K562 (cell line): ENCODE measurements around the gene NME9. TPM values are rescaled to one million over a fixed set of nuclear protein-coding genes. Genes with fewer than 3 reads are reported as not detected.

Source experiments
- ATAC-seq: fragments of 200-7000 bp; cut with Tn5 transposase; 3 replicates; pipeline ENCODE4 v1.9.1; 2020; ENCODE audit warnings: moderate library complexity
- BruUV-seq: library from RNA; stranded (reverse); fragments of 400-500 nt; replicated peaks from 2 replicates; lab custom pipeline; 2021; lab: Mats Ljungman, UMichigan
- CTCF ChIA-PET: fragments of 300-600 bp; formaldehyde crosslinking; extraction: SDS; loops from one replicate; lab custom pipeline; 2021; ENCODE audit warnings: low intra/inter-chr PET ratio; lab: Yijun Ruan, JAX
- POLR2A ChIA-PET: fragments of 300-600, 350-650 bp; sonication (Branson Sonifier 250); formaldehyde crosslinking; extraction: SDS; loops from one replicate; lab custom pipeline; 2021; ENCODE audit warnings: antibody characterized with exemption, inconsistent platforms; lab: Yijun Ruan, JAX
- DNase-seq, 4 experiments: peaks; one replicate each; pipeline versions ENCODE4 v3.0.0 to v3.0.0-alpha.2; 2011 to 2018; ENCODE audit warnings: low spot score in 3 of 4, mixed read lengths in 3 of 4; ENCODE audit errors: extremely low read depth in 1 of 4
- FAIRE-seq: peaks from 2 replicates; lab custom pipeline; 2011; peaks lifted over from hg19 to GRCh38; lab: Jason Lieb, UNC
- H2AFZ ChIP-seq: 2 replicates; pipeline ENCODE4 v1.6.0; 2011; ENCODE audit warnings: low read depth, low read length, control low read depth, inconsistent platforms
- H3K27ac ChIP-seq: fragments of 200-600 bp; 3 replicates; pipeline ENCODE4 v1.8.0; 2011; ENCODE audit warnings: low read depth, mild to moderate bottlenecking, control low read depth, inconsistent platforms, low read length, moderate library complexity, mixed read lengths; ENCODE audit errors: extremely low read depth
- H3K27me3 ChIP-seq, 2 experiments: fragments of 300-600 bp in 1 of 2; 2 replicates in 1 of 2; 3 replicates in 1 of 2; pipeline versions ENCODE4 v1.6.0 to v1.8.0; 2011; ENCODE audit warnings: inconsistent platforms in 2 of 2, low read length in 2 of 2, mild to moderate bottlenecking in 1 of 2, mixed read lengths in 1 of 2, moderate library complexity in 1 of 2; ENCODE audit not compliant: control insufficient read depth in 2 of 2, insufficient read depth in 2 of 2
- H3K36me3 ChIP-seq: fragments of 300-600 bp; 3 replicates; pipeline ENCODE4 v1.8.0; 2011; ENCODE audit warnings: mild to moderate bottlenecking, low read length, inconsistent platforms; ENCODE audit not compliant: control insufficient read depth, insufficient read depth
- H3K4me1 ChIP-seq, 2 experiments: fragments of 200-600 bp in 1 of 2; replicated peaks in 1 of 2; 2 replicates in 1 of 2; 3 replicates in 1 of 2; pipeline versions ENCODE4 v1.5.1 to v1.8.0; 2011; ENCODE audit warnings: inconsistent platforms in 2 of 2, low read length in 2 of 2, mild to moderate bottlenecking in 1 of 2, mixed read lengths in 1 of 2, moderate library complexity in 1 of 2; ENCODE audit not compliant: control insufficient read depth in 2 of 2, insufficient read depth in 2 of 2
- H3K4me2 ChIP-seq: 2 replicates; pipeline ENCODE4 v1.6.1; 2011; ENCODE audit warnings: low read length, control low read depth, inconsistent platforms, mixed read lengths; ENCODE audit not compliant: insufficient read depth
- H3K4me3 ChIP-seq: fragments of 200-600 bp; sonication (generic), shearing (Covaris generic); 2 replicates; pipeline ENCODE4 v1.5.1; 2016; ENCODE audit warnings: control low read depth, inconsistent platforms
- H3K79me2 ChIP-seq: fragments of 200-600 bp; 3 replicates; pipeline ENCODE4 v1.8.0; 2011; ENCODE audit warnings: low read length, inconsistent platforms; ENCODE audit not compliant: control insufficient read depth, insufficient read depth
- H3K9ac ChIP-seq, 2 experiments: 2 replicates each; pipeline versions ENCODE4 v1.6.0 to v1.6.1; 2011; ENCODE audit warnings: low read depth in 2 of 2, low read length in 2 of 2, control low read depth in 1 of 2, inconsistent platforms in 1 of 2, mild to moderate bottlenecking in 1 of 2, mixed read lengths in 1 of 2; ENCODE audit not compliant: insufficient read depth in 1 of 2
- H3K9me1 ChIP-seq: one replicate; pipeline ENCODE4 v1.6.0; 2011; ENCODE audit warnings: inconsistent platforms, mild to moderate bottlenecking, low read length, moderate library complexity; ENCODE audit not compliant: control insufficient read depth, insufficient read depth
- H3K9me3 ChIP-seq: replicated peaks from 2 replicates; pipeline ENCODE4 v1.5.1; 2011; ENCODE audit warnings: low read depth, low read length, inconsistent platforms; ENCODE audit not compliant: control insufficient read depth, insufficient read depth
- H4K20me1 ChIP-seq: replicated peaks from 2 replicates; pipeline ENCODE4 v1.6.1; 2011; ENCODE audit warnings: low read length, inconsistent platforms, mixed read lengths; ENCODE audit not compliant: control insufficient read depth, insufficient read depth
- ARID2 ChIP-seq: fragments of 450-650 bp; IDR thresholded peaks from 2 replicates; pipeline ENCODE4 v1.6.1; 2017; ENCODE audit warnings: antibody characterized with exemption, mild to moderate bottlenecking
- HLTF ChIP-seq: fragments of 450-650 bp; IDR thresholded peaks from 2 replicates; pipeline ENCODE4 v1.6.1; 2016
- HMG20A ChIP-seq: fragments of 450-650 bp; formaldehyde crosslinking; conservative IDR thresholded peaks from 2 replicates; pipeline ENCODE4 v1.4.0; 2020; ENCODE audit warnings: mild to moderate bottlenecking, mixed read lengths
- IRF1 ChIP-seq: sonication (generic); formaldehyde crosslinking; IDR thresholded peaks from 2 replicates; pipeline ENCODE4 v1.8.0; 2022; ENCODE audit warnings: missing genetic modification reagents, mild to moderate bottlenecking, borderline replicate concordance
- MAX ChIP-seq: sonication (generic); formaldehyde crosslinking; IDR thresholded peaks from 2 replicates; pipeline ENCODE4 v1.9.0; 2022; ENCODE audit warnings: mild to moderate bottlenecking, missing genetic modification reagents
- MED1 ChIP-seq: sonication (generic); formaldehyde crosslinking; IDR thresholded peaks from 2 replicates; pipeline ENCODE4 v1.8.1; 2023; ENCODE audit warnings: missing genetic modification reagents, borderline replicate concordance
- MTA2 ChIP-seq: fragments of 450-650 bp; IDR thresholded peaks from 2 replicates; pipeline ENCODE4 v1.6.1; 2016; ENCODE audit warnings: low read depth
- PURB ChIP-seq: sonication (generic); formaldehyde crosslinking; IDR thresholded peaks from 2 replicates; pipeline ENCODE4 v1.9.0; 2021; ENCODE audit warnings: low read depth, mild to moderate bottlenecking, missing genetic modification reagents
- USF2 ChIP-seq: sonication (generic); formaldehyde crosslinking; IDR thresholded peaks from 2 replicates; pipeline ENCODE4 v1.5.0; 2020; ENCODE audit warnings: missing genetic modification reagents
- ZBTB49 ChIP-seq: sonication (generic); formaldehyde crosslinking; IDR thresholded peaks from 2 replicates; pipeline ENCODE4 v1.8.0; 2022; ENCODE audit warnings: missing genetic modification reagents, mild to moderate bottlenecking, borderline replicate concordance
- ZNF280B ChIP-seq: fragments of 250-450 bp; sonication (Bioruptor Pico); IDR thresholded peaks from 2 replicates; pipeline ENCODE4 v1.5.1; 2021; ENCODE audit warnings: mild to moderate bottlenecking
- ZNF445 ChIP-seq: fragments of 250-450 bp; sonication (Bioruptor Pico); IDR thresholded peaks from 2 replicates; pipeline ENCODE4 v1.4.0; 2020; ENCODE audit warnings: low read depth, mild to moderate bottlenecking, moderate library complexity
- WGBS: fragments of 100-300 bp; shearing (Covaris generic); methylation state at CpG from one replicate; pipeline ENCODE4 v1.1.6; 2016; ENCODE audit warnings: low coverage, mixed read lengths; ENCODE audit not compliant: insufficient coverage; ENCODE audit errors: missing lambda C conversion rate; 5-methylcytosine and 5-hydroxymethylcytosine counted together
- in situ Hi-C: fragments of 300-500 bp; cut with MboI; formaldehyde crosslinking; loops from 4 replicates; pipeline ENCODE4 v1.15.0; 2018; ENCODE audit warnings: inconsistent platforms, mixed read lengths
- intact Hi-C: fragments of 100-400 bp; cut with micrococcal nuclease; formaldehyde crosslinking; loops from 2 replicates; pipeline ENCODE4 v1.14.2; 2022
- polyA plus RNA-seq, 8 experiments: library from polyadenylated mRNA; depleted of rRNA in 4 of 8; stranded (reverse) in 5 of 8; unstranded in 3 of 8; fragments of >200 nt; fragmentation: Nextera tagmentation in 2 of 8; fragmentation: Illumina TruSeq in 1 of 8; extraction: Ambion mirVana in 2 of 8; extraction: Trizol in 1 of 8; gene quantifications; 2 replicates each; pipeline versions ENCODE4 v1.2.1 to v1.2.3, GENCODE V29; 2011 to 2014; ENCODE audit warnings: inconsistent platforms in 1 of 8, missing spikeins in 1 of 8
- total RNA-seq, 7 experiments: library from RNA; depleted of rRNA in 6 of 7; stranded (reverse); fragments of >200 nt in 6 of 7; fragmentation: Illumina TruSeq in 2 of 7; extraction: Trizol in 2 of 7; gene quantifications; 2 replicates each; pipeline versions ENCODE4 v1.2.1 to v1.2.3, GENCODE V29; 2011 to 2021; ENCODE audit warnings: low replicate concordance in 1 of 7

The NME9 gene
- total and polyA plus RNA-seq, 9 of the 15 experiments (the other 6 are each of a cell fraction or from before 2014, with no cell fraction given), result 0.05 to 0.15 (median 0.13) TPM; not detected in 6

GRCh38 chr3:138338244-138338643 is 8.6 kb upstream of the NME9 start (continued):
- TF ChIP-seq ZBTB49 (CRISPR knock-in tag) (no peak), PURB (CRISPR knock-in tag) (no peak)

GRCh38 chr3:138336454-138336999 is 6.9 kb upstream of the NME9 start:
- in situ Hi-C loops, result no loop called here
- no peaks in the 10 kb centered on the region for H3K9me1 ChIP-seq
- POLR2A ChIA-PET, result interaction anchor here (0.7 kb wide), 1 partner anchor 11 kb away, joined by 3 read pairs; no protein-coding TSS in a partner anchor
- H3K36me3 ChIP-seq, result no peaks in the 10 kb centered on the region
- H3K27me3 ChIP-seq, result peaks cover 0 to 10% of the 10 kb centered on the region in 2 experiments; a peak in 2 of 5 replicates
- DNase-seq (no peak), ATAC-seq (no peak), FAIRE-seq (no peak)
- H2AFZ ChIP-seq, result no peak overlapping the region
- H3K27ac ChIP-seq, result no peak overlapping the region
- H3K9me3 ChIP-seq, result no peaks in the 10 kb centered on the region
- WGBS, result 8% methylated on average over 4 of the region's 4 CpGs
- BruUV-seq, result no TSS peak
- H3K9ac ChIP-seq, result no peak overlapping the region
- CTCF ChIA-PET, result no interaction called here
- no peaks in the 10 kb centered on the region for H4K20me1 ChIP-seq
- H3K4me2 ChIP-seq, result no peak overlapping the region
- H3K79me2 ChIP-seq, result no peaks in the 10 kb centered on the region
- intact Hi-C loops, result loop anchor here (10.0 kb wide), 1 partner anchor 48 kb away; no protein-coding TSS in a partner anchor
- H3K4me3 ChIP-seq, result no peak overlapping the region
- H3K4me1 ChIP-seq, result no peaks in the 10 kb centered on the region
- TF ChIP-seq USF2 (CRISPR knock-in tag) (no peak), MAX (CRISPR knock-in tag) (no peak), HLTF (no peak), ARID2 (no peak), MED1 (CRISPR knock-in tag) (no peak), MTA2 (no peak), ZNF445 (CRISPR knock-in tag) (no peak), IRF1 (CRISPR knock-in tag) (no peak), HMG20A (CRISPR knock-in tag) (no peak), ZNF280B (CRISPR knock-in tag) (no peak)
